Astrocyte (in vitro differentiated cells and primary cell): ENCODE measurements around the gene CD70.

Experiments
- EZH2 ChIP-seq: IDR thresholded peaks from 2 replicates; pipeline ENCODE4 v1.6.1; 2012; ENCODE audit warnings: mild to moderate bottlenecking, low read length, inconsistent platforms; ENCODE audit not compliant: insufficient read depth
- TF ChIP-seq, protein P1 (sequence below): IDR thresholded peaks from 2 replicates; pipeline ENCODE4 v1.5.1; 2011; ENCODE audit warnings: low read depth, mild to moderate bottlenecking, inconsistent platforms, low read length, moderate library complexity; ENCODE audit not compliant: insufficient read depth

DNA sequence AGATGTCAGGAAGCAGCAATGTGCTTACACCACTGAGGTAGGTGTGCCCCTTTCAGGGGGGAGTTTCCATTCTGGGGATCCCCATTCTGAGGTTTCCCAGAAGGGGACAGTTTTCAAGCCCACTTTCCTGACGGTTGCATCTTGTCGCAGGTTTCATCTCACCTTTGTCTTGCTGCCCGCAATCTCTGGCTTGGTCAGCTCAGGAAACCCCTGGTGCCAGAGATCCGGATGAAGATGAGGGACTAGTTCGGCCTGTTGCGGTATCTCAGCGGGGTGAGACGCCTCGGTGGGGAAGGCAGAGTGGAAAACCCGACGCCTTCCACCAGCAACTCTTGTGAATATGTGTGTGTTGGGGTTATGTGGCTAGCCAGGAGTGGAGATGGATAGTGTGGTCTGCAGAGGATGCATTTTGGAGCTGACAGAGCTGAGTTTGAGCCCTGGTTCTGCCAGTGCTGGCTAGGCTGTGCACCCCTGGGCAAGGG lies 47.0 kb downstream of the CD70 start:
- no peak for TF ChIP-seq EZH2
- TF ChIP-seq, protein P1, sequence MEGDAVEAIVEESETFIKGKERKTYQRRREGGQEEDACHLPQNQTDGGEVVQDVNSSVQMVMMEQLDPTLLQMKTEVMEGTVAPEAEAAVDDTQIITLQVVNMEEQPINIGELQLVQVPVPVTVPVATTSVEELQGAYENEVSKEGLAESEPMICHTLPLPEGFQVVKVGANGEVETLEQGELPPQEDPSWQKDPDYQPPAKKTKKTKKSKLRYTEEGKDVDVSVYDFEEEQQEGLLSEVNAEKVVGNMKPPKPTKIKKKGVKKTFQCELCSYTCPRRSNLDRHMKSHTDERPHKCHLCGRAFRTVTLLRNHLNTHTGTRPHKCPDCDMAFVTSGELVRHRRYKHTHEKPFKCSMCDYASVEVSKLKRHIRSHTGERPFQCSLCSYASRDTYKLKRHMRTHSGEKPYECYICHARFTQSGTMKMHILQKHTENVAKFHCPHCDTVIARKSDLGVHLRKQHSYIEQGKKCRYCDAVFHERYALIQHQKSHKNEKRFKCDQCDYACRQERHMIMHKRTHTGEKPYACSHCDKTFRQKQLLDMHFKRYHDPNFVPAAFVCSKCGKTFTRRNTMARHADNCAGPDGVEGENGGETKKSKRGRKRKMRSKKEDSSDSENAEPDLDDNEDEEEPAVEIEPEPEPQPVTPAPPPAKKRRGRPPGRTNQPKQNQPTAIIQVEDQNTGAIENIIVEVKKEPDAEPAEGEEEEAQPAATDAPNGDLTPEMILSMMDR: no peak
